ENCODE results near the gene NAV2.
"Not testable (repeated sequence)": the region's sequence is repeated elsewhere in the genome, so short reads cannot be mapped to it uniquely, and the experiment has no call there.

Gene NAV2

GRCh38 chr11:19869946-19870589 is 157.4 kb downstream of the NAV2 start:
- no peak for DNase-seq

GRCh38 chr11:19871531-19871930 is 158.9 kb downstream of the NAV2 start:
- no peak for DNase-seq

- DNase-seq, result peak; percentile 84
Observed at GRCh38 chr11:19872512-19873145, 160.0 kb downstream of the NAV2 start.

- peak; percentile 76 for DNase-seq
Observed at GRCh38 chr11:19873730-19874129, 161.1 kb downstream of the NAV2 start.

GRCh38 chr11:19874266-19874665 is 161.6 kb downstream of the NAV2 start:
- DNase-seq, result no peak

GRCh38 chr11:19876750-19877149 is 164.1 kb downstream of the NAV2 start:
- DNase-seq, result no peak

- DNase-seq, result no peak
Observed at GRCh38 chr11:19878520-19878919, 165.9 kb downstream of the NAV2 start.

- no peak for DNase-seq
Observed at GRCh38 chr11:19879307-19880087, 166.9 kb downstream of the NAV2 start.

- DNase-seq, result no peak
Observed at GRCh38 chr11:19880088-19880345, 167.4 kb downstream of the NAV2 start.

- no peak for DNase-seq
Observed at GRCh38 chr11:19881177-19881576, 168.5 kb downstream of the NAV2 start.

- no peak for DNase-seq
Observed at GRCh38 chr11:19882356-19882755, 169.7 kb downstream of the NAV2 start.

- DNase-seq, result no peak
Observed at GRCh38 chr11:19886498-19886897, 173.9 kb downstream of the NAV2 start.

- no peak for DNase-seq
Observed at GRCh38 chr11:19887842-19888241, 175.2 kb downstream of the NAV2 start.

GRCh38 chr11:19889531-19889930 is 176.9 kb downstream of the NAV2 start:
- no peak for DNase-seq

GRCh38 chr11:19890308-19890707 is 177.7 kb downstream of the NAV2 start:
- DNase-seq, result no peak

GRCh38 chr11:19891022-19891421 is 178.4 kb downstream of the NAV2 start:
- no peak for DNase-seq

GRCh38 chr11:19892387-19892786 is 179.8 kb downstream of the NAV2 start:
- no peak for DNase-seq

GRCh38 chr11:19892876-19893275 is 180.2 kb downstream of the NAV2 start:
- DNase-seq, result no peak

GRCh38 chr11:19894404-19894803 is 181.8 kb downstream of the NAV2 start:
- DNase-seq, result no peak

GRCh38 chr11:19895037-19895436 is 182.4 kb downstream of the NAV2 start:
- DNase-seq, result not testable (repeated sequence)

- no peak for DNase-seq
Observed at GRCh38 chr11:19895776-19896175, 183.1 kb downstream of the NAV2 start.

- peak; percentile 31 for DNase-seq
Observed at GRCh38 chr11:19903620-19904069, 191.0 kb downstream of the NAV2 start.

GRCh38 chr11:19905280-19905853 is 192.7 kb downstream of the NAV2 start:
- DNase-seq, result peak; percentile 8

- no peak for DNase-seq
Observed at GRCh38 chr11:19906126-19906525, 193.5 kb downstream of the NAV2 start.
